Nephron progenitor cell (in vitro differentiated cells): ENCODE data around the gene MMP15.

ENCODE experiments used
- DNase-seq: peaks from one replicate; pipeline ENCODE4 v3.0.0; 2021
- H3K27ac Mint-ChIP-seq: 2 replicates; pipeline ENCODE4 v1.8.0; 2021; ENCODE audit warnings: mild to moderate bottlenecking, moderate library complexity, mixed read lengths
- H3K27me3 Mint-ChIP-seq: 2 replicates; pipeline ENCODE4 v1.8.0; 2021; ENCODE audit warnings: mild to moderate bottlenecking, low read depth, mixed read lengths; ENCODE audit not compliant: poor library complexity
- H3K36me3 Mint-ChIP-seq: 2 replicates; pipeline ENCODE4 v1.8.0; 2021; ENCODE audit warnings: low read depth, mixed read lengths
- H3K4me1 Mint-ChIP-seq: 2 replicates; pipeline ENCODE4 v1.8.0; 2021; ENCODE audit warnings: mixed read lengths
- H3K4me3 Mint-ChIP-seq: 2 replicates; pipeline ENCODE4 v1.8.0; 2021; ENCODE audit warnings: mild to moderate bottlenecking, moderate library complexity, mixed read lengths
- H3K9me3 Mint-ChIP-seq: 2 replicates; pipeline ENCODE4 v1.8.0; 2021; ENCODE audit warnings: mild to moderate bottlenecking, moderate library complexity, mixed read lengths
- CTCF ChIP-seq: fragments of 200-600 bp; sonication (generic); IDR thresholded peaks from 2 replicates; pipeline ENCODE4 v1.5.0; 2021; ENCODE audit warnings: antibody characterized with exemption

Gene MMP15

DNA sequence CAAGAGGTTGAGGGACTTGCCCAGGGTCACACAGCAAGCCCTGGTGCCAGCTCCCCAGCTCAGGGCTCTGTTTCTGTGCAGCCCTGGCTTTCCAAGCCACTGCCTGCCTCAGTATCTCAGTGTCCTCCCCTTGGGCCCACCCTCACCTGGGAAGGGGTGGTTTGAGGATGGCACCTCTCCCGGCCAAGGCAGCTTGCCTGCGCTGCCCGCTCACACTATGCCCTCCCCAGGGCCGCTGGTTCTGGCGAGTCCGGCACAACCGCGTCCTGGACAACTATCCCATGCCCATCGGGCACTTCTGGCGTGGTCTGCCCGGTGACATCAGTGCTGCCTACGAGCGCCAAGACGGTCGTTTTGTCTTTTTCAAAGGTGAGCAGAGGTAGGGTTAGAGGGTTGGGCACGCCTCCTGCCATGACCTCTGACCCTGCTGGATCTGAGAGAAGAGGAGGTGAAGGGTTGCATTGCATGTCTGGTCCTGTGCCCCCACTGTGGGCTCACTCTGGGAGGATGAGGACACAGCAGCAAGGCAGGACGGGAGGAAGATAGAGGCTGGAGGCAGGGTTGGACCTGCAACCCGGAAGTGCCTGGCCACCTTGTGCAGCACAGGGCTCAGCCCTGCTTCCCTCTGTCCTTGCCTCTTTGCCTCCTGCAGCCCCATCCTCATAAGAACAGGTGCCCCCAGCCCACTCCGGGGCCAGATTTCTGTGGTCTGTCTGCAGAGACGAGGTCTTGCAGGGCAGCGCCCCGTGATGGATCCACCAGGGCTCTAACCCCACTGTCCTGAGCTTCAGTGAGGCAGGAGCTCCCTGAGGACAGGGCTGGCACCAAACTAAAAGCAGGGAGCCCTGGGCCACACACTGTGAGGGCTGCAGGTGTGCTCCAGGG lies 16.7 kb downstream of the MMP15 start:
- no peak overlapping the region for H3K27ac Mint-ChIP-seq
- H3K9me3 Mint-ChIP-seq, result no peaks in the 10 kb centered on the region
- H3K27me3 Mint-ChIP-seq, result no peaks in the 10 kb centered on the region
- H3K4me1 Mint-ChIP-seq, result peaks cover 18% of the 10 kb centered on the region
- H3K36me3 Mint-ChIP-seq, result peaks cover 13% of the 10 kb centered on the region
- no peak for TF ChIP-seq CTCF
- H3K4me3 Mint-ChIP-seq, result no peak overlapping the region
- no peak for DNase-seq

- Mint-ChIP-seq H3K27me3 (no peaks in the 10 kb centered on the region), H3K4me3 (no peak overlapping the region), H3K4me1 (peaks cover 25% of the 10 kb centered on the region), H3K27ac (no peak overlapping the region), H3K36me3 (peaks cover 6% of the 10 kb centered on the region), H3K9me3 (no peaks in the 10 kb centered on the region)
- no peak for TF ChIP-seq CTCF
- DNase-seq, result no peak
Measured at GRCh38 chr16:58042886-58043515, 17.4 kb downstream of the MMP15 start.

- DNase-seq, result no peak
- Mint-ChIP-seq H3K27me3 (no peaks in the 10 kb centered on the region), H3K36me3 (peaks cover 6% of the 10 kb centered on the region)
Measured at GRCh38 chr16:58043571-58044155, 18.1 kb downstream of the MMP15 start.

GRCh38 chr16:58044266-58045019 lies 18.9 kb downstream of the MMP15 start:
- no peak for DNase-seq

More at GRCh38 chr16:58043571-58044155, 18.1 kb downstream of the MMP15 start:
- H3K4me3 Mint-ChIP-seq, result no peak overlapping the region
- no peaks in the 10 kb centered on the region for H3K9me3 Mint-ChIP-seq
- H3K4me1 Mint-ChIP-seq, result peaks cover 30% of the 10 kb centered on the region
- no peak for TF ChIP-seq CTCF
- H3K27ac Mint-ChIP-seq, result no peak overlapping the region

DNA sequence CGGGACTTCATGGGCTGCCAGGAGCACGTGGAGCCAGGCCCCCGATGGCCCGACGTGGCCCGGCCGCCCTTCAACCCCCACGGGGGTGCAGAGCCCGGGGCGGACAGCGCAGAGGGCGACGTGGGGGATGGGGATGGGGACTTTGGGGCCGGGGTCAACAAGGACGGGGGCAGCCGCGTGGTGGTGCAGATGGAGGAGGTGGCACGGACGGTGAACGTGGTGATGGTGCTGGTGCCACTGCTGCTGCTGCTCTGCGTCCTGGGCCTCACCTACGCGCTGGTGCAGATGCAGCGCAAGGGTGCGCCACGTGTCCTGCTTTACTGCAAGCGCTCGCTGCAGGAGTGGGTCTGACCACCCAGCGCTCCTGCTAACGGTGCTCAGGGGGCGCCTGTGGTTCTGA lies 19.5 kb downstream of the MMP15 start:
- Mint-ChIP-seq H3K4me1 (peaks cover 37% of the 10 kb centered on the region), H3K4me3 (no peak overlapping the region), H3K36me3 (no peaks in the 10 kb centered on the region), H3K9me3 (no peaks in the 10 kb centered on the region), H3K27ac (no peak overlapping the region), H3K27me3 (no peaks in the 10 kb centered on the region)
- DNase-seq, result no peak
- no peak for TF ChIP-seq CTCF

More at GRCh38 chr16:58044266-58045019, 18.9 kb downstream of the MMP15 start:
- H3K27me3 Mint-ChIP-seq, result no peaks in the 10 kb centered on the region
- peaks cover 31% of the 10 kb centered on the region for H3K4me1 Mint-ChIP-seq
- no peak for TF ChIP-seq CTCF
- no peaks in the 10 kb centered on the region for H3K9me3 Mint-ChIP-seq
- H3K36me3 Mint-ChIP-seq, result no peaks in the 10 kb centered on the region
- no peak overlapping the region for H3K27ac Mint-ChIP-seq
- H3K4me3 Mint-ChIP-seq, result no peak overlapping the region
